Measurements from ENCODE around the gene TRIM24.
"Not testable (repeated sequence)": the region's sequence is repeated elsewhere in the genome, so short reads cannot be mapped to it uniquely, and the experiment has no call there.

The TRIM24 gene

DNA sequence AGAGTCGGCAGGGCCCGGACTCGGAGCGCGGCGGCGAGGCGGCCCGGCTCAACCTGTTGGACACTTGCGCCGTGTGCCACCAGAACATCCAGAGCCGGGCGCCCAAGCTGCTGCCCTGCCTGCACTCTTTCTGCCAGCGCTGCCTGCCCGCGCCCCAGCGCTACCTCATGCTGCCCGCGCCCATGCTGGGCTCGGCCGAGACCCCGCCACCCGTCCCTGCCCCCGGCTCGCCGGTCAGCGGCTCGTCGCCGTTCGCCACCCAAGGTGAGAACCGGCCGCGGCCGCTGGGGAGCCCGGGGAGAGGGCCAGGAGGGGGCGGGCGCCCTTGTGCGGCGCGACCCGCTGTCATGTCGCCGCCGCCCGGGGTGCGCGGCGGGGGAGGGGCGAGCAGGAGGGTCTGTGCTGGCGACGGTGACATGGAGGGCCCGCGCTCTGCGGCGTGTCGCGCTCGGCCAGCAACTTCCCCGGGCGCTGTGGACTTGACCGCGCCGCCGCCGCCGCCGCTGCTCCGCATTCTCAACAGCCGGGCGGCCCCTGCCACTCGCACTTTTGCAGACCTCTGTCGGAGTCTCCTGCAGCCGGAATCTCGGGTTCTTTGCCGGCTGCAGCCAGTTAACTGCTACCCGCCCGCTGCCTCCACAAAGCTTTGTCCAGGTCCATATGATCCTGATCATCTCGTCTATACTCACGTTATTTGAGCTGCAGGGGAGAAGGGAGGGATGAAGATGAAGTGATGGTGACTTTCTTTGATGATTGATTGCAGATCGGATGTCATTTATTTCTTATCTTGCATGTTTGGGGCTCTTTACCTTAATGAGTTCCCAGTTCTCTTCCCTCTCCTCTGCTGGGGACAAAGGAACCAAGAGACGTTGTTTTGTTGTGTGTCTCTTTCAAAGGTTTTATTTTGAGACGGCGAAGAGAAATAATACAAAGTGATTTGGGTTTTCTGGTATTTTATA, 869 bp downstream of the TRIM24 start:
- peak in 43 of 56 donors; percentile 7 to 69 (median 48) for DNase-seq

GRCh38 chr7:138463291-138463618, 3.2 kb downstream of the TRIM24 start:
- not testable (repeated sequence) for DNase-seq

DNA sequence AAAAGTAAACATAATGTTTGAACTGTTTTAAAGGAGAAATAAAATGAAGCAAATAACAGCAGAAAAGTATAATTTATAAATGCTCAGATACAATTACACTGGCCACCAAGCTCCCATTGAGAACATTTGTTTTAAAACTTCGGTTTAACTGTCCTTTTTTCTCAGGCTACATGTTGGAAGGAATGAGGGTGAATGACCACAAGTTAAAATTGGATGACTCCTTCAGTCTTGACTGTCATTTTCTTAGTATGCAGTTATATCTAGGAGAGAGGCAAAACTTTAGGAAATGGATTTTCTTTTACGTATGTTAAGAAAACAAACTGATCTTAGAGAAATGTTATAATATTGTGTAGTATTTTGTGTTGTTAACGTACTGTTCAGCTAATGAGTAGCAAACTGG, 5.0 kb downstream of the TRIM24 start:
- no peak for DNase-seq

GRCh38 chr7:138466069-138466756, 6.2 kb downstream of the TRIM24 start:
- DNase-seq, result not testable (repeated sequence)

DNA sequence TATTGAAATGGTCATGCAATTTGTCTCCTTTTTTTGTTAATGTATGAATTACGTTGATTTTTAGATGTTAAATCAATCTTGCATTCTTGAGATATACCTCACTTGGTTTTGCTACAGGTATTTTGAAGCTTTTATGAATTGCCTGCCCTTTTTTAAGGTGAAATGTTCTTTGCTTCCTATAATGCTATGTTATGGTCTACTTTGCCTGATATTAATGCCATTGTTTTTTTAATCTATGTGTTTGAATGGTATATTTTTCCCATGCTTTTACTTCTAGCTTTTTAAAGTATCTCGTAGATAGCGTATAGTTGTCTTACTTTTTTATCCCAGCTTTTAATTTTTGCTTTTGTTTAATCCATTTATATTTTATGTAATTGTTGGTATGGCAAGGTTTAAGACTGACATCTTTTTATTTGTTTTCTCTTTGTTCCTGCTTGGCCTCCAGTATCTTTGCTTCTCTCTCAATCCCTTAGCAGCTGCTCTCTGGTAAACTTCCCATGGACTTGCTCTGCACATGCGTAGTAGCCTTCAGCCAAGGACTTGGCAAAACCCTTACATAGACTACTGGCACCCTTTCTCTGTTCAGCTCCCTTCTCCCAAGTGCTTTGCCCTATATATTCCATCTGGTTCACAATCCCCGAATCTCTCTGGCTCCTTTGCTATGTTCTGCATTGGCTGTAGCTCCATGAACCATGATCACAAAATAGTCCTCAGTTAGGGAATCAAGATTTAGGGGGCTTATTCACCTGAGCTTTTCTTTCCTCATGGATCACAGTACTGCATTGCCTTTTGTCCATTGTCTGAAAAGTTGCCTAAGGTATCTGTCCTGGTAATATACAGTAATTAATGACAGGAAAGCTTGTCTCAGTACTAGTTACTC, 8.4 kb downstream of the TRIM24 start:
- DNase-seq, result peak in 47 of 56 donors; percentile 2 to 73 (median 36)

GRCh38 chr7:138470391-138471157, 10.5 kb downstream of the TRIM24 start:
- no peak for DNase-seq

DNA sequence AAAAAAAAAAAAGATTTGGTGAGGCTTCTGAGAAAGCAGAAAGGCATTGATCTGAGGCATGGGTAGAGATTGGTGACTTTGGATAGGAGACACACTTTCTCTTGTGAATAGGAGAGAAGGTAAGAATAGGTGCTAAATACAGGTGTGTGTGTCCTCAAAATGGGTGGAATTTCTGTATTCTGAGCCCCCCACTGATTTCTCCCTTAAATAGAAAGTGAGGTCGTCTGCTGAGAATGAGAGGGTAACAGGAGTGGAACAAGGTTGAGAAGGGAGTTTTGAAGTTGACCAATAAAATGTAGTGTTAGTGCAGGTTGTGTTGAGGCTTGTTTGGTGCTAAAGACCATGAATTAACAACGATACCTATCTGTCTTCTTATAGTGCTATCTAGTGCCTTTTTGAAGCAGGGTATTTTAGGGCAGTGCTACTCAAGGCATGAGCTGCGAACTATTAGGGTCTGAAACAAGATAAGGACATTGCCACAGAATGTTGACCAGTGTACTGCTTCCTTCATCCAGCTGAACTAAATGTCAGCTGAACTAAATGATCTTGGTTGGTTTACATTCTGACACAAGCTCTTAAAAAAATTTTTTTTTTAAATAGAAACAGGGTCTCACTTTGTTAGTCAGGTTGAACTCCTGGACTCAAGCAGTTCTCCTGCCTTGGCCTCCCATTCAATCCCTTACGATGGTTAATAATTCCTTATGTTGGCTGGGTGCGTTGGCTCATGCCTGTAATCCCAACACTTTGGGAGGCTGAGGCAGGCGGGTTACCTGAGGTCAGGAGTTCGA, 12.4 kb downstream of the TRIM24 start:
- no peak for DNase-seq

- DNase-seq, result no peak
Observed at GRCh38 chr7:138475377-138475776, 15.3 kb downstream of the TRIM24 start.

- no peak for DNase-seq
Observed at GRCh38 chr7:138477081-138477578, 17.1 kb downstream of the TRIM24 start.

DNA sequence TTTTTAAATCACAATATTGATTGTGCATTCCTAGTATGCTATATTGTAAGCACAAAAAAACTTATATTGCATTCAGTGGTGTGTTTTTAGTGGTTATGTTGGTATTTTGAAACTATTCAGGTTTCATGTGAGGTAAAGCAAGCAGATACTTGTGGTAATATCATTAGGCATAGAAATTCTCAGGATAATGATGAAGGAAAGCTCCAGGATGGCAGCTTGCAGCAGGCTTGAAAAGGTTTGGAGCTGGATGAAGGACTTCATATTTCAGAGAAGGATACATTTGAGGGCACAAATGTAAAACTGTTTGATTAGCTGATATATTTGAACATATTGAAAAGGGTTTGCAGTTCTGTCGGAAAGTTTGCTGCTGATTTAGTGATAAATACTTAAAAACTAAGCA, 17.5 kb downstream of the TRIM24 start:
- DNase-seq, result no peak

DNA sequence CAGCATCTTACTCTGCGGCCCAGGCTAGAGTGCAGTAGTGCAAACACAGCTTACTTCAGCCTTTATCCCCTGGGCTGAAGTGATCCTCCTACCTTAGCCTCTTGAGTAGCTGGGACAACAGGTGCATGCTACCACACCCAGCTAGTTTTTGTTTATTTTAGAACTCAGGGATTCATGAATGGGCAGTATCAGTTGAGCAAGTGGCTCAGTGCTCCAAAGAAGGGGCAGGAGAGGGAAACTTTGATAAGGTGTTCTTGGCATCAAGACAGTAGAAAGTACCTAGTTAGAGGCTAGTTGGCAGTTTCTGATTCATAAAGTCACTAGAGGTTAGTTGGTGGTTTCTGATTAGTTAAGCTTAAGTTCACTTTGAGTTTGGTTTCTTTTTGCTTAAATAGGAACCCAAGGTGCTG, 18.4 kb downstream of the TRIM24 start:
- no peak for DNase-seq

GRCh38 chr7:138480527-138480926, 20.5 kb downstream of the TRIM24 start:
- no peak for DNase-seq

DNA sequence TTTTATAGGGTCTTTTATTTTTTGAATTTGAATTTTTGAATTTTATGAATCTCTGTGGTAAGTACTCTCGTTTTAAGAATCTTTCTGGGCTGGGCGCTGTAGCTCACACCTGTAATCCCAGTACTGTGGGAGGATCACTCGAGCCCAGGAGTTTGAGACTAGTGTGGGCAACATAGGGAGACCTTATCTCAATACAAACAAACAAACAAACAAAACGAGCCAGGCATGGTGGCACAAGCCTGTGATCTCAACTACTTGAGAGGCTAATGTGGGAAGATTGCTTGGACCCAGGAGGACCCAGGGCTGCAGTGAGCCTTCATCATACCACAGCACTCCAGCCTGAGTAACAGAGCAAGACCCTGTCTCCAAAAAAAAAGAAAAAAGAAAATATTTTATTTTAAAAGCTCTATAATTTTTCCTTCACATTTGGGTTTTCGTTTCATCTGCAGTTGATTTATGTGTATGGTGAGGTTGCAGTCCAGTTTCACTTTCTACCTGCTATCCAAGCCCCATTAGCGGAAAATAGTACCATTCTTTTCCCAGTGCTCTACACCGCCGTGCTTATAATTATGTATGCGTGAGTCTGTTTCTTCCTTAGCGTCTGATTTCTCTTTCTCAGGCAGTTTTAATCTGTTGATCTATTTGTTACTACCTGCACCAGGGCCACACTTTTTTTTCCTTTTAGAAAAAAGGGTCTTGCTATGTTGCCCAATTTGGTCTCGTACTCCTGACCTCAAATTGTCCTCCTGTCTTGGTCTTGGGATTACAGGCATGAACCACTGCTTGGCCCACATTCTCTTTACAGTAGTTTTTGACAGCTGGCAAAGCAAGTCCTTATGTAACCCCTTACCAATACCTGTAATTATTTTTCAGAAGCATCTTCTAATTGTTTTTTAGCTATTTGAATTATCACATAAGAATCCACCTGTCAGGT, 21.7 kb downstream of the TRIM24 start:
- no peak for DNase-seq

DNA sequence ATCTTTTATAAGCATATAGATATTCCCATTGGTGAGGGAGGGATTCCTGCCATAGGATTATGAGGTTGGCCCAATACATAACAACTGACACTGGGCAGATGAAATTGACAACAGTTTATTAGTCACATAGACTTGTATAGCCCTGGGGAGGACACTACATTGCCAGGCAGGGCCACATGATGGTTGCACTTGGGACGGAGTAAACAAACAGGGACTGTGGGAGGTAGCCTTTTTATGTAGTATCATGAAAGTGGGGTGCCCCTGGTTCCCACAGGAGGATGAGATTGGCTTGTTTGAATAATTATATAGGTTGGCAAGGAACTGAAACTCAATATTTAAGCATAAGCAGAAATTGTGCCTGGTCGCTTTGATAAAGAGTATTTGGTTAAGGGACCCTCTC, 23.5 kb downstream of the TRIM24 start:
- DNase-seq, result no peak

DNA sequence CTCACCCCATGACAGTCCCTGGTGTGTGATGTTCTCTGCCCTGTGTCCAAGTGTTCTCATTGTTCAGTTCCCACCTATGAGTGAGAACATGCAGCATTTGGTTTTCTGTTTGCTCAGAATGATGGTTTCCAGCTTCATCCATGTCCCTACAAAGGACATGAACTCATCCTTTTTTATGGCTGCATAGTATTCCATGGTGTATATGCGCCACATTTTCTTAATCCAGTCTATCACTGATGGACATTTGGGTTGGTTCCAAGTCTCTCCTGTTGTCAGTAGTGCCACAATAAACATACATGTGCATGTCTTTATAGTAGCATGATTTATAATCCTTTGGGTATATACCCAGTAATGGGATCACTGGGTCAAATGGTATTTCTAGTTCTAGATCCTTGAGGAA, 25.4 kb downstream of the TRIM24 start:
- not testable (repeated sequence) for DNase-seq

- not testable (repeated sequence) for DNase-seq
Observed at GRCh38 chr7:138489139-138489538, 29.1 kb downstream of the TRIM24 start.

DNA sequence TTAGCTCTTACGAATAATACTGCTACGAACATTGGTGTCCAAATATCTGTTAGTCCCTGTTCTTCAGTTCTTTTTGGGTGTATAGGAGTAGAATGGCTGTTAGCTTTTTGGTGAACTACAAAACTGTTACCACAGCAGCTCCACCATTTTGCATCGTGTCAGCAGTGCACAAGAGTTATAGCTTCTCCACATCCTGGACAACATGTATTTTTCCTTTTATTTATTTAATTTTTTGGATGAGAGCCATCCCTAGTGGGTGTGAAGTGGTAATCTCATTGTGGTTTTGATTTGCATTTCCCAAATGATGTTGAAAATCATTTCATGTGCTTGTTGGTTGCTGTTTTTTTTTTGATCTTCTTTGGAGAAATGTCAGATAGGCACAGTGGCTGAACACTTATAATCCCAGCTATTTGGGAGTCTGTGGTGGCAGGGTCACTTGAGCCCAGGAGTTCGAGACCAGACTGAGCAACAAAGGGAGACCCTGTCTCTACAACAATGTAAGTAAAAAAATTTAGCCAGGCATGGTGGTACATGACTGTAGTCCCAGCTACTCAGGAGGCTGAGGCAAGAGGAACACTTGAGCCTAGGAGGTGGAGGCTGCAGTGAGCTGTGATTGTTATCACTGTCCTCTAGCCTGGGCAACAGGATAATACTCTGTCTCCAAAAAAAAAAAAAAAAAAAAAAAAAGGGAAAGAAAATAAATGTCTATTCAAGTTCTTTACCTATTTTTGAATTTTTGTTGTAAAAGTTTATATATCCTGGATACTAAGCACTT, 31.7 kb downstream of the TRIM24 start:
- DNase-seq, result no peak

GRCh38 chr7:138492423-138492822, 32.4 kb downstream of the TRIM24 start:
- no peak for DNase-seq

All from nucleus accumbens (tissue), 56 donors.